B cell (primary cell): ENCODE measurements around the gene CNKSR2. TPM values are rescaled to one million over a fixed set of nuclear protein-coding genes. Genes with fewer than 3 reads are reported as not detected.

Source experiments
- ATAC-seq: fragments of 200-7000 bp; cut with Tn5 transposase; one replicate; pipeline ENCODE4 v1.10.0; 2021; ENCODE audit warnings: low read depth, mild to moderate bottlenecking, moderate number of reproducible peaks, moderate library complexity
- CTCF ChIA-PET: fragments of 350-600 bp; sonication (Branson Sonifier 250); formaldehyde crosslinking; loops from one replicate; lab custom pipeline; 2021; ENCODE audit warnings: antibody characterized with exemption, inconsistent platforms; lab: Charles Lee
- POLR2A ChIA-PET: fragments of 350-600 bp; sonication (Branson Sonifier 250); formaldehyde crosslinking; loops from one replicate; lab custom pipeline; 2021; ENCODE audit warnings: antibody characterized with exemption; lab: Charles Lee
- DNase-seq: peaks from one replicate; pipeline ENCODE4 v3.0.0; 2013
- H2AFZ ChIP-seq: 2 replicates; pipeline ENCODE4 v1.6.1; 2012; ENCODE audit warnings: mild to moderate bottlenecking, low read depth, low read length; ENCODE audit not compliant: insufficient read depth, poor library complexity, severe bottlenecking
- H3K27ac ChIP-seq, 2 donors: 1 replicate in 1 of 2; 2 replicates in 1 of 2; pipeline ENCODE4 v1.5.1; 2012 to 2013; ENCODE audit warnings: low read length in 2 of 2, mild to moderate bottlenecking in 2 of 2, moderate library complexity in 1 of 2
- H3K27me3 ChIP-seq, 4 experiments: fragments of 200-600 bp in 1 of 4; sonication (generic) in 1 of 4; replicated peaks in 1 of 4; 1 replicate in 2 of 4; 2 replicates in 2 of 4; pipeline versions ENCODE4 v1.6.1 to v1.7.0; 2013 to 2016; ENCODE audit warnings: low read length in 3 of 4, mild to moderate bottlenecking in 2 of 4, mixed read lengths in 1 of 4, moderate library complexity in 1 of 4; ENCODE audit not compliant: insufficient read depth in 4 of 4, control insufficient read depth in 3 of 4; ENCODE audit errors: control extremely low read depth in 1 of 4
- H3K36me3 ChIP-seq, 2 experiments: replicated peaks in 1 of 2; 1 replicate in 1 of 2; 2 replicates in 1 of 2; pipeline versions ENCODE4 v1.6.1 to v1.7.1; 2013; ENCODE audit warnings: low read length in 1 of 2; ENCODE audit not compliant: insufficient read depth in 2 of 2, control insufficient read depth in 1 of 2; ENCODE audit errors: control extremely low read depth in 1 of 2, extremely low read depth in 1 of 2
- H3K4me1 ChIP-seq, 2 donors: fragments of 200-600 bp in 1 of 2; sonication (generic) in 1 of 2; 1 replicate in 1 of 2; 2 replicates in 1 of 2; pipeline versions ENCODE4 v1.5.1 to v1.6.1; 2013 to 2017; ENCODE audit warnings: low read length in 2 of 2; ENCODE audit not compliant: control insufficient read depth in 2 of 2, insufficient read depth in 2 of 2
- H3K4me2 ChIP-seq: replicated peaks from 2 replicates; pipeline ENCODE3; 2012; ENCODE audit warnings: mild to moderate bottlenecking, low read depth, low read length; ENCODE audit not compliant: poor library complexity, severe bottlenecking
- H3K4me3 ChIP-seq, 5 experiments: fragments of 200-600 bp in 1 of 5; sonication (generic) in 1 of 5; 1 replicate in 3 of 5; 2 replicates in 2 of 5; pipeline versions ENCODE4 v1.5.1 to v1.7.0; 2011 to 2016; ENCODE audit warnings: low read length in 4 of 5, mild to moderate bottlenecking in 4 of 5, low read depth in 2 of 5, control low read depth in 1 of 5, moderate library complexity in 1 of 5; ENCODE audit not compliant: insufficient read depth in 1 of 5; ENCODE audit errors: control extremely low read depth in 1 of 5, extremely low read depth in 1 of 5
- H3K79me2 ChIP-seq: fragments of 200-600 bp; sonication (generic); one replicate; pipeline ENCODE4 v1.6.0; 2016; ENCODE audit warnings: low read length; ENCODE audit not compliant: control insufficient read depth, insufficient read depth
- H3K9ac ChIP-seq: fragments of 200-600 bp; sonication (generic); 2 replicates; pipeline ENCODE4 v1.6.1; 2017; ENCODE audit warnings: mild to moderate bottlenecking, low read length, moderate library complexity
- H3K9me3 ChIP-seq, 3 donors: one replicate each; pipeline versions ENCODE4 v1.6.1 to v1.7.1; 2013; ENCODE audit warnings: low read length in 2 of 3; ENCODE audit not compliant: control insufficient read depth in 2 of 3, insufficient read depth in 1 of 3; ENCODE audit errors: control extremely low read depth in 1 of 3
- H4K20me1 ChIP-seq: 2 replicates; pipeline ENCODE4 v1.6.0; 2012; ENCODE audit warnings: mild to moderate bottlenecking, low read length; ENCODE audit not compliant: insufficient read depth, control insufficient read depth, poor library complexity, severe bottlenecking
- H3K27ac Mint-ChIP-seq: one replicate; pipeline ENCODE4 v1.8.0; 2021; ENCODE audit warnings: mixed read lengths
- H3K27me3 Mint-ChIP-seq: one replicate; pipeline ENCODE4 v1.8.0; 2021; ENCODE audit warnings: mixed read lengths
- H3K4me1 Mint-ChIP-seq: one replicate; pipeline ENCODE4 v1.8.0; 2021; ENCODE audit warnings: mixed read lengths
- H3K4me3 Mint-ChIP-seq: one replicate; pipeline ENCODE4 v1.8.0; 2021; ENCODE audit warnings: mixed read lengths
- H3K9me3 Mint-ChIP-seq: one replicate; pipeline ENCODE4 v1.8.0; 2022; ENCODE audit warnings: mixed read lengths; ENCODE audit not compliant: insufficient read depth
- EZH2 ChIP-seq: IDR thresholded peaks from 2 replicates; pipeline ENCODE4 v1.6.1; 2012; ENCODE audit warnings: borderline replicate concordance, low read depth, mild to moderate bottlenecking, moderate library complexity, low read length; ENCODE audit not compliant: insufficient read depth, poor library complexity, severe bottlenecking
- WGBS: methylation state at CpG from one replicate; pipeline ENCODE4 v1.1.5; 2013; ENCODE audit warnings: missing lambda C conversion rate; ENCODE audit not compliant: insufficient coverage; 5-methylcytosine and 5-hydroxymethylcytosine counted together
- intact Hi-C: fragments of 100-400 bp; cut with micrococcal nuclease; formaldehyde crosslinking; loops from one replicate; pipeline ENCODE4 v1.10.0; 2022
- polyA plus RNA-seq: library from polyadenylated mRNA; depleted of rRNA; stranded (reverse); fragments of >200 nt; gene quantifications from 2 replicates; pipeline ENCODE4 v1.2.3, GENCODE V29; 2012
- total RNA-seq, 2 donors: library from RNA; stranded (reverse); fragments of 120-200 nt in 1 of 2; gene quantifications; 1 replicate in 1 of 2; 2 replicates in 1 of 2; pipeline versions ENCODE4 v1.2.3 to v1.2.4, GENCODE V29; 2013 to 2022
- TF ChIP-seq, protein P1 (sequence below): fragments of 200-600 bp; IDR thresholded peaks from one replicate; pipeline ENCODE4 v1.8.0; 2022; ENCODE audit warnings: antibody characterized with exemption, mild to moderate bottlenecking

CNKSR2 gene
- total and polyA plus RNA-seq, 2 donors (not counting 1 experiment from before 2014, with no cell fraction given), result 11.5 to 18.8 TPM

DNA sequence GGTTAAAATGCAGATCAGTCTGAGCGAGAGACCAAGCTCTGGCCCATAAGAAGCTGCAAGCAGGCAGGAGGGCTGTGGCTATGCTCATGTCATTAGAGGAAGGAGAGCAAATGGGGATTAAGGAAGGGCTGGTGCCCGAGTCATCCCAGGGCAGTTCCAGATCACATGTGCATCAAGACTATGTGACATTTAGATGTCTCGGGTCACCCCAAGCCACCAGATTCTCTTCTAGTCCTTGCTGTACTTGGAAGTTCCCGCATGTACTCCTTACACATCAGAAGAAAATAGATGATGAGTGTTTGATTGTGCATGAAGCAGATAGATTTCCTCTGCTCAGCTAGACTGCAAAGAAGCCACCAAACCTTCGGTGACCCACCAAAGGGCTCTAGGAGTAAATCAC is 326.1 kb downstream of the CNKSR2 start:
- H4K20me1 ChIP-seq, result no peaks in the 10 kb centered on the region
- no peak overlapping the region for H3K27ac Mint-ChIP-seq
- CTCF ChIA-PET, result no interaction called here
- POLR2A ChIA-PET, result no interaction called here
- no peaks in the 10 kb centered on the region for H3K9me3 ChIP-seq
- no peaks in the 10 kb centered on the region for H3K27me3 Mint-ChIP-seq
- ATAC-seq, result no peak
- whole genome bisulfite sequencing, result no CpG with 5 or more reads among the region's 5 CpGs
- H3K9ac ChIP-seq, result no peak overlapping the region
- H3K4me1 Mint-ChIP-seq, result peaks cover 15% of the 10 kb centered on the region
- no peaks in the 10 kb centered on the region for H3K79me2 ChIP-seq
- intact Hi-C loops, result no loop called here
- H3K27me3 ChIP-seq, result no peaks in the 10 kb centered on the region
- H3K9me3 Mint-ChIP-seq, result no peaks in the 10 kb centered on the region
- no peak overlapping the region for H3K4me2 ChIP-seq
- H3K4me3 ChIP-seq, result no peak overlapping the region
- no peak for DNase-seq
- peaks cover 7 to 9% of the 10 kb centered on the region in 2 donors for H3K4me1 ChIP-seq
- TF ChIP-seq, protein P1, sequence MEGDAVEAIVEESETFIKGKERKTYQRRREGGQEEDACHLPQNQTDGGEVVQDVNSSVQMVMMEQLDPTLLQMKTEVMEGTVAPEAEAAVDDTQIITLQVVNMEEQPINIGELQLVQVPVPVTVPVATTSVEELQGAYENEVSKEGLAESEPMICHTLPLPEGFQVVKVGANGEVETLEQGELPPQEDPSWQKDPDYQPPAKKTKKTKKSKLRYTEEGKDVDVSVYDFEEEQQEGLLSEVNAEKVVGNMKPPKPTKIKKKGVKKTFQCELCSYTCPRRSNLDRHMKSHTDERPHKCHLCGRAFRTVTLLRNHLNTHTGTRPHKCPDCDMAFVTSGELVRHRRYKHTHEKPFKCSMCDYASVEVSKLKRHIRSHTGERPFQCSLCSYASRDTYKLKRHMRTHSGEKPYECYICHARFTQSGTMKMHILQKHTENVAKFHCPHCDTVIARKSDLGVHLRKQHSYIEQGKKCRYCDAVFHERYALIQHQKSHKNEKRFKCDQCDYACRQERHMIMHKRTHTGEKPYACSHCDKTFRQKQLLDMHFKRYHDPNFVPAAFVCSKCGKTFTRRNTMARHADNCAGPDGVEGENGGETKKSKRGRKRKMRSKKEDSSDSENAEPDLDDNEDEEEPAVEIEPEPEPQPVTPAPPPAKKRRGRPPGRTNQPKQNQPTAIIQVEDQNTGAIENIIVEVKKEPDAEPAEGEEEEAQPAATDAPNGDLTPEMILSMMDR, result no peak
- TF ChIP-seq EZH2, result no peak
- no peak overlapping the region for H2AFZ ChIP-seq
- no peaks in the 10 kb centered on the region for H3K36me3 ChIP-seq
- H3K4me3 Mint-ChIP-seq, result no peak overlapping the region
- no peak overlapping the region for H3K27ac ChIP-seq

DNA sequence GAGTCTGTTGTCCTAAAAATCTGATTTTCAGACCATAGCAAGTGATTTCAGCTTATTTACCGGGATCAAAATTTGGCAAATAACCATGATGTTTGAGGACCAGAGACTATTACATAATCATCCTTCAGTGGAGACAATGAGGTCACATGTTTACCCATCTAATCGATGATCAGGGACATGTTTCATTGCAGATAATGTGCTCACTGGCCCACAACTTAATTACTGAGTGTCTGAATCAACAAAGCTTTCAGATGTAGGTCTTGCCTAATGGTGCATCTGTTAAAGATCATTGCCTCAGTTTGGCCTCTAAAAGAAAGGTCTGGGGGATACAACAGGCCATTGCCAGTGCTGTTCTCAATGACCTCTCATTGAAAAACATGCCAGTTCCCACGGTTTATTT is 326.7 kb downstream of the CNKSR2 start:
- TF ChIP-seq, protein P1, result no peak
- TF ChIP-seq EZH2, result no peak
- no peak overlapping the region for H3K4me3 Mint-ChIP-seq
- peaks cover 15% of the 10 kb centered on the region for H3K4me1 Mint-ChIP-seq
- WGBS, result 100% methylated on average over 2 of the region's 3 CpGs
- H3K27me3 Mint-ChIP-seq, result no peaks in the 10 kb centered on the region
- no peaks in the 10 kb centered on the region for H4K20me1 ChIP-seq
- H3K9me3 Mint-ChIP-seq, result no peaks in the 10 kb centered on the region
- peaks cover 7 to 9% of the 10 kb centered on the region in 2 donors for H3K4me1 ChIP-seq
- H3K27ac Mint-ChIP-seq, result no peak overlapping the region
- no peak overlapping the region for H3K4me2 ChIP-seq
- intact Hi-C loops, result no loop called here
- CTCF ChIA-PET, result no interaction called here
- H3K36me3 ChIP-seq, result no peaks in the 10 kb centered on the region
- no peak overlapping the region for H3K9ac ChIP-seq
- H3K9me3 ChIP-seq, result no peaks in the 10 kb centered on the region
- POLR2A ChIA-PET, result no interaction called here
- H3K79me2 ChIP-seq, result no peaks in the 10 kb centered on the region
- DNase-seq, result no peak
- no peak for ATAC-seq
- no peaks in the 10 kb centered on the region for H3K27me3 ChIP-seq
- H3K4me3 ChIP-seq, result no peak overlapping the region
- H2AFZ ChIP-seq, result no peak overlapping the region
- H3K27ac ChIP-seq, result no peak overlapping the region
